Measurements from ENCODE around the gene VOPP1. TPM values are rescaled to one million over a fixed set of nuclear protein-coding genes. Genes with fewer than 3 reads are reported as not detected.
"Not testable (repeated sequence)": the region's sequence is repeated elsewhere in the genome, so short reads cannot be mapped to it uniquely, and the experiment has no call there.

The VOPP1 gene
- total RNA-seq, 1 donor from 2014 or later, result 47.0 TPM

GRCh38 chr7:55510206-55510605 is 62.1 kb downstream of the VOPP1 start:
- not testable (repeated sequence) for DNase-seq

- DNase-seq, result peak; percentile 16
Observed at GRCh38 chr7:55509322-55509721, 63.0 kb downstream of the VOPP1 start.

- DNase-seq, result no peak
Observed at GRCh38 chr7:55508221-55509011, 63.9 kb downstream of the VOPP1 start.

GRCh38 chr7:55507743-55508142 is 64.6 kb downstream of the VOPP1 start:
- DNase-seq, result no peak

- DNase-seq, result no peak
Observed at GRCh38 chr7:55504967-55505658, 67.2 kb downstream of the VOPP1 start.

- no peak for DNase-seq
Observed at GRCh38 chr7:55504093-55504859, 68.0 kb downstream of the VOPP1 start.

- peak; percentile 27 for DNase-seq
Observed at GRCh38 chr7:55502858-55503440, 69.4 kb downstream of the VOPP1 start.

GRCh38 chr7:55502124-55502857 is 70.0 kb downstream of the VOPP1 start:
- DNase-seq, result no peak

- no peak for DNase-seq
Observed at GRCh38 chr7:55501611-55502010, 70.7 kb downstream of the VOPP1 start.

GRCh38 chr7:55500117-55500756 is 72.1 kb downstream of the VOPP1 start:
- peak; percentile 34 for DNase-seq

GRCh38 chr7:55499591-55499990 is 72.7 kb downstream of the VOPP1 start:
- DNase-seq, result no peak

- no peak for DNase-seq
Observed at GRCh38 chr7:55498770-55499169, 73.5 kb downstream of the VOPP1 start.

GRCh38 chr7:55498142-55498541 is 74.2 kb downstream of the VOPP1 start:
- DNase-seq, result no peak

- DNase-seq, result no peak
Observed at GRCh38 chr7:55497521-55497920, 74.8 kb downstream of the VOPP1 start.

GRCh38 chr7:55496906-55497305 is 75.4 kb downstream of the VOPP1 start:
- DNase-seq, result no peak

- no peak for DNase-seq
Observed at GRCh38 chr7:55494951-55495350, 77.4 kb downstream of the VOPP1 start.

- no peak for DNase-seq
Observed at GRCh38 chr7:55493408-55493807, 78.9 kb downstream of the VOPP1 start.

GRCh38 chr7:55491346-55491745 is 81.0 kb downstream of the VOPP1 start:
- no peak for DNase-seq

GRCh38 chr7:55490099-55490498 is 82.2 kb downstream of the VOPP1 start:
- DNase-seq, result no peak

GRCh38 chr7:55489552-55489951 is 82.8 kb downstream of the VOPP1 start:
- no peak for DNase-seq

GRCh38 chr7:55488804-55489340 is 83.4 kb downstream of the VOPP1 start:
- DNase-seq, result no peak

All from tongue (tissue), 2 donors.